Thoracic aorta (tissue), 2 donors: Measurements from ENCODE around the gene CMTM5. TPM values are rescaled to one million over a fixed set of nuclear protein-coding genes. Genes with fewer than 3 reads are reported as not detected.

Experiments used
- ATAC-seq: fragments of 150-250 bp; one replicate; pipeline ENCODE4 v1.8.0; 2017; ENCODE audit warnings: low read depth; ENCODE audit not compliant: insufficient number of reproducible peaks, low FRiP score
- DNase-seq: peaks from one replicate; pipeline ENCODE4 v3.0.0-alpha.2; 2020; ENCODE audit warnings: low spot score
- H3K27ac ChIP-seq, 2 donors: fragments of 200-600 bp; sonication (generic); 1 replicate in 1 of 2; 2 replicates in 1 of 2; pipeline ENCODE4 v1.5.1; 2016; ENCODE audit warnings: mild to moderate bottlenecking in 2 of 2, moderate library complexity in 2 of 2
- H3K27me3 ChIP-seq: fragments of 200-600 bp; sonication (generic); replicated peaks from 2 replicates; pipeline ENCODE4 v1.6.0; 2016; ENCODE audit warnings: mild to moderate bottlenecking; ENCODE audit not compliant: insufficient read depth
- H3K36me3 ChIP-seq: fragments of 200-600 bp; sonication (generic); one replicate; pipeline ENCODE4 v1.5.1; 2016
- H3K4me1 ChIP-seq, 2 donors: fragments of 200-600 bp; sonication (generic); 1 replicate in 1 of 2; 2 replicates in 1 of 2; pipeline versions ENCODE4 v1.5.1 to v1.6.0; 2016; ENCODE audit warnings: low read depth in 2 of 2, mild to moderate bottlenecking in 1 of 2; ENCODE audit not compliant: control insufficient read depth in 1 of 2
- H3K4me3 ChIP-seq: fragments of 200-600 bp; sonication (generic); 2 replicates; pipeline ENCODE4 v1.5.1; 2016; ENCODE audit warnings: mild to moderate bottlenecking
- H3K9me3 ChIP-seq: fragments of 200-600 bp; sonication (generic); 2 replicates; pipeline ENCODE4 v1.5.1; 2016
- total RNA-seq, 2 donors: library from RNA; depleted of rRNA; stranded (reverse); fragments of >200 nt; gene quantifications; one replicate each; pipeline versions ENCODE4 v1.1.0 to v1.2.3, GENCODE V29; 2016
- TF ChIP-seq, protein P1 (sequence below): fragments of 200-600 bp; sonication (generic); IDR thresholded peaks from one replicate; pipeline ENCODE4 v1.5.1; 2019; ENCODE audit warnings: antibody characterized with exemption

The CMTM5 gene
- total RNA-seq, 2 donors from 2014 or later = 2.6 TPM; not detected in 1

DNA sequence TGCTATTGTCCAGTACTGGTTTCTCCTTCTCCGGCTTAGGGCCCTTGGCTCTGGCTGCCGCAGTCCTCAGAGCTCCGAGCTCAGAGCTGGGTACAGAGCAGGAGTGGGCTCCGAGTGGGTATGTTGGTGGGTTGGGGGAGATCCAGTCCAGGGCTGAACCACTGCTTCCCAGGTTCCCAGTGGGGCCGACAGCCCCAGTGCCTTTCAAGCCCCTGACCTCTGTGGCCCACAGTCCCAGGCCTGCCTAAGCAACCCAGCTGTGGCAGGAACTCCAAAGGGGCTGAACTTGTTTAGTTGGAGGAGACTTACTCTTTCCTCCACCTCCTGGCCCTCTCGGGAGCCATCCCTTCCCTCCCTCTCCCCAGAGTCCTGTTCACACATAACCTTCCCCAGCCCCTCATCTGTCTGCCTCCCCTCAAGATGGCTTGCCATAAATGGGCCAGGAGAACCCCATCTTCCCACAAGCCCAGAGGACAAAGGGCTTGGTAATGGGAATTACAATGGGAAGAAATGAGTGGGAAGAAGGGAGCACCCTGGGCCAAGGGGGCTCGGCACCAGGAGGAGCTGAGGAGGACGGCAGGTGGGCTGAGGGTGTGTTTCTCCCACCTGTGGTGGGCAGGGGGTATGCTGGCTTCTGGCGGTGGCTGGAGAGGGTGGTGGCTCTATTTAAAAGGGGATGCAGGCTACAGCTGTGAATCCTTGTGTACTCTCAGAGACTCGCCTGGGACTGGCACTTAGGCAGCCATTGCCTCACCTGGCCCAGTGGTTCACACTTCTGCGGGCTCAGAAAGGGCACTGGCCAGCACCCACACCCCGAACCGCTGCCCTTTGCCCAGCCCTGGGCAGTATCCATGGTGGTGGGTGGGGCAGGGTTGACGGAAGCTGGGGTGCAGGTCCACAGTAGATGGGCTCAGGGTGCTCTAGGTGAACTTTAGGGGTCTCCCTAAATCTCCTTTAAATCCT lies 35.0 kb downstream of the CMTM5 start:
- ATAC-seq = no peak
- Histone ChIP-seq H3K36me3 (no peaks in the 10 kb centered on the region), H3K4me1 (no peaks in the 10 kb centered on the region), H3K27ac (no peak overlapping the region), H3K4me3 (no peak overlapping the region), H3K27me3 (no peaks in the 10 kb centered on the region), H3K9me3 (no peaks in the 10 kb centered on the region)
- TF ChIP-seq, protein P1, sequence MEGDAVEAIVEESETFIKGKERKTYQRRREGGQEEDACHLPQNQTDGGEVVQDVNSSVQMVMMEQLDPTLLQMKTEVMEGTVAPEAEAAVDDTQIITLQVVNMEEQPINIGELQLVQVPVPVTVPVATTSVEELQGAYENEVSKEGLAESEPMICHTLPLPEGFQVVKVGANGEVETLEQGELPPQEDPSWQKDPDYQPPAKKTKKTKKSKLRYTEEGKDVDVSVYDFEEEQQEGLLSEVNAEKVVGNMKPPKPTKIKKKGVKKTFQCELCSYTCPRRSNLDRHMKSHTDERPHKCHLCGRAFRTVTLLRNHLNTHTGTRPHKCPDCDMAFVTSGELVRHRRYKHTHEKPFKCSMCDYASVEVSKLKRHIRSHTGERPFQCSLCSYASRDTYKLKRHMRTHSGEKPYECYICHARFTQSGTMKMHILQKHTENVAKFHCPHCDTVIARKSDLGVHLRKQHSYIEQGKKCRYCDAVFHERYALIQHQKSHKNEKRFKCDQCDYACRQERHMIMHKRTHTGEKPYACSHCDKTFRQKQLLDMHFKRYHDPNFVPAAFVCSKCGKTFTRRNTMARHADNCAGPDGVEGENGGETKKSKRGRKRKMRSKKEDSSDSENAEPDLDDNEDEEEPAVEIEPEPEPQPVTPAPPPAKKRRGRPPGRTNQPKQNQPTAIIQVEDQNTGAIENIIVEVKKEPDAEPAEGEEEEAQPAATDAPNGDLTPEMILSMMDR = no peak
- DNase-seq = no peak

DNA sequence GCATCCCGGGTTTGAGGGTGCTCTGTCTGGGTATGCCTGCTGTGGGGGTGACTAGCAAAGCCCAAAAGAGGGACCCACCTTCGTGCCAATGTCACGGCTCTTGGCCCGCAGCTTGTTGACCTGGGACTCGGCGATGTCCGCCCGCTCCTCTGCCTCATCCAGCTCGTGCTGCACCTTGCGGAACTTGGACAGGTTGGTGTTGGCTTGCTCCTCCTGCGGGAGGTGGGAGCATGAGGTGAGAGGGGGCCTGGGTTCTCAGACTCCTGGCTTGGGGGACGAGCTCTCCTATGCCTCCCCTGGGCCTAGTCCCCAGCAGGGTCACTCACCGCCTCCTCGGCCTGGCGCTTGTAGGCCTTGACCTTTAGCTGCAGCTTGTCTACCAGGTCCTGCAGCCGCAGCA lies 36.8 kb downstream of the CMTM5 start:
- H3K4me3 ChIP-seq = no peak overlapping the region
- TF ChIP-seq, protein P1 = no peak
- H3K4me1 ChIP-seq = no peaks in the 10 kb centered on the region
- DNase-seq (no peak), ATAC-seq (no peak)
- no peak overlapping the region for H3K27ac ChIP-seq
- no peaks in the 10 kb centered on the region for H3K36me3 ChIP-seq
- H3K27me3 ChIP-seq = no peaks in the 10 kb centered on the region
- H3K9me3 ChIP-seq = no peaks in the 10 kb centered on the region

DNA sequence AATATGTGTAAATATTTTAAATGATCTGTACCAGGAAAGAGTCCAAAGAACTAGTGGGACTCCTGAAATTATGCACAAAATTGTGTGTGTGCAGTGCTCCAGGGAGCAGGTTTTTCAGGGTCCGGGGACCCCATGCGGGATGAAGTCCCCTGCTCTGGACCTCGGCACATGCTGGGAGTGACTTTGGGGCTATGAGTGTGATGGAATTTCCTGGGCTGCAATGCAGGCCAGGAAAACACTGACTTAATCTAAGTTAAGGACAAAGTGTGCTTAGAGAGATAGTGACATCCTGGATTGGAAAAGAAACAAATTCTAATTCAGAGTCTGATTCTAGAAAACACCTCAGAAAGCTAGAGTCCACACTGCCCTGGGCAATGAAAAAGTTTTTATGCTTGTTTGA lies 37.4 kb downstream of the CMTM5 start:
- no peaks in the 10 kb centered on the region for H3K4me1 ChIP-seq
- TF ChIP-seq, protein P1 = no peak
- no peak overlapping the region for H3K27ac ChIP-seq
- no peak for ATAC-seq
- no peak overlapping the region for H3K4me3 ChIP-seq
- no peaks in the 10 kb centered on the region for H3K36me3 ChIP-seq
- H3K27me3 ChIP-seq = no peaks in the 10 kb centered on the region
- DNase-seq = no peak
- no peaks in the 10 kb centered on the region for H3K9me3 ChIP-seq

DNA sequence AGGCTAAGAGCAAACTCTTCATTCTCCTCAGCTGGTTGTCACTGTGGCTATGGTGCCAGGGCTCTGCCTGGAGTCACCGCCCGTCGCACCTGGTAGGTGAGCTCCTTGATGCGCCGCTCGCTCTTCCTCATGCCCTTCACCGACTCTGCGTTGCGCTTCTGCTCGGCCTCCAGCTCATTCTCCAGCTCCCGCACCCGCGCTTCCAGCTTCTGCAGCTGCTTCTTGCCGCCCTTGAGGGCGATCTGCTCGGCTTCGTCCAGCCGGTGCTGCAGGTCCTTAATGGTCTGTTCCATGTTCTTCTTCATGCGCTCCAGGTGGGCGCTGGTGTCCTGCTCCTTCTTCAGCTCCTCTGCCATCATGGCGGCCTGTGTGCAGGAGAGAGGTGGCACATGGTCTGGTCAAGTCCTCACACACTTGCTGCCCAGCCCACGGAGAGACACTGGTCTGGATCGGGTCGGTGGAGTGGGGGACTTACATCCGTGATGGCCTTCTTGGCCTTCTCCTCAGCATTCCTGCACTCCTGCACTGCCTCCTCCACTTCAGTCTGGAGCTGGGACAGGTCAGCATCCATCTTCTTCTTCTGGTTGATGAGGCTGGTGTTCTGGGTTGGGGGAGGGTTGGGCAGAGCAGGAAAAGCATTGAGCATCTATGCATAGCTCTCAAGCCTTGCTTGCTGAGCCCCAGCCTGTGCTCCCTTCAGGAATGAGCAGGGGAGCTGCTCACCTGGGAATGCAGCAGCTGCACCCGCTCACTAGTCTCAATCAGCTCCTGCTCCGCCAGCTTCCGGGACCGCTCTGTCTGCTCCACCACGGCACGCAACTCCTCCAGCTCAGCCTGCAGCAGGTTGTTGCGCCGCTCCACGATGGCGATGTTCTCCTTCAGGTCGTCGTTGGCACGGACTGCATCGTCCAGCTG lies 38.3 kb downstream of the CMTM5 start:
- Histone ChIP-seq H3K27ac (no peak overlapping the region), H3K4me3 (no peak overlapping the region), H3K27me3 (no peaks in the 10 kb centered on the region), H3K4me1 (no peaks in the 10 kb centered on the region), H3K9me3 (no peaks in the 10 kb centered on the region), H3K36me3 (no peaks in the 10 kb centered on the region)
- ATAC-seq (no peak), DNase-seq (no peak)
- TF ChIP-seq, protein P1 = no peak
